GM21367 (cell line): Measurements from ENCODE around the gene PABPC1L.

Source experiments
- ATAC-seq: cut with Tn5 transposase; IDR thresholded peaks from one replicate; pipeline ENCODE4 v1.9.1; 2021; ENCODE audit not compliant: unreplicated experiment

The PABPC1L gene

GRCh38 chr20:44900231-44900854 lies 9.5 kb upstream of the PABPC1L start:
- ATAC-seq = no peak

- no peak for ATAC-seq
Observed at GRCh38 chr20:44901974-44902373, 7.9 kb upstream of the PABPC1L start.

GRCh38 chr20:44904377-44904776 lies 5.5 kb upstream of the PABPC1L start:
- no peak for ATAC-seq

- ATAC-seq = no peak
Observed at GRCh38 chr20:44908987-44909871, 631 bp upstream of the PABPC1L start.

GRCh38 chr20:44910690-44911262 lies 916 bp downstream of the PABPC1L start:
- no peak for ATAC-seq

GRCh38 chr20:44911264-44911921 lies 1.5 kb downstream of the PABPC1L start:
- no peak for ATAC-seq

GRCh38 chr20:44912189-44912588 lies 2.3 kb downstream of the PABPC1L start:
- ATAC-seq = no peak

- no peak for ATAC-seq
Observed at GRCh38 chr20:44914924-44915323, 5.1 kb downstream of the PABPC1L start.

- ATAC-seq = no peak
Observed at GRCh38 chr20:44916586-44916985, 6.7 kb downstream of the PABPC1L start.

GRCh38 chr20:44917399-44917798 lies 7.5 kb downstream of the PABPC1L start:
- no peak for ATAC-seq

- no peak for ATAC-seq
Observed at GRCh38 chr20:44918342-44918741, 8.5 kb downstream of the PABPC1L start.

- no peak for ATAC-seq
Observed at GRCh38 chr20:44918761-44919160, 8.9 kb downstream of the PABPC1L start.

GRCh38 chr20:44921447-44921846 lies 11.6 kb downstream of the PABPC1L start:
- no peak for ATAC-seq

- ATAC-seq = no peak
Observed at GRCh38 chr20:44924541-44924940, 14.7 kb downstream of the PABPC1L start.

GRCh38 chr20:44928595-44928994 lies 18.7 kb downstream of the PABPC1L start:
- ATAC-seq = no peak

- no peak for ATAC-seq
Observed at GRCh38 chr20:44930517-44931168, 20.8 kb downstream of the PABPC1L start.

GRCh38 chr20:44931911-44932310 lies 22.1 kb downstream of the PABPC1L start:
- ATAC-seq = no peak

- no peak for ATAC-seq
Observed at GRCh38 chr20:44932916-44933315, 23.1 kb downstream of the PABPC1L start.

- no peak for ATAC-seq
Observed at GRCh38 chr20:44936510-44936909, 26.6 kb downstream of the PABPC1L start.

- no peak for ATAC-seq
Observed at GRCh38 chr20:44938637-44939036, 28.8 kb downstream of the PABPC1L start.

GRCh38 chr20:44941120-44941691 lies 31.3 kb downstream of the PABPC1L start:
- no peak for ATAC-seq
